ENCODE data around the gene RABEP2.

RABEP2 gene

GRCh38 chr16:28899882-28900590 lies 25.0 kb downstream of the RABEP2 start:
- Histone ChIP-seq H3F3A (ENCODE audit: low read depth) (no peaks in the 10 kb centered on the region), H3K9ac (ENCODE audit: low read depth, low read length, poor library complexity, severe bottlenecking) (no peak overlapping the region), H3K9me3 (ENCODE audit: insufficient read depth, low read depth, low read length) (no peaks in the 10 kb centered on the region), H3K27me3 (ENCODE audit: insufficient read depth, low read length, poor library complexity, severe bottlenecking) (no peaks in the 10 kb centered on the region), H3K79me2 (ENCODE audit: insufficient read depth, low read length) (no peaks in the 10 kb centered on the region), H2AFZ (ENCODE audit: low read length) (no peak overlapping the region), H3K4me1 (ENCODE audit: insufficient read depth, low read length, poor library complexity, severe bottlenecking) (no peaks in the 10 kb centered on the region), H4K20me1 (ENCODE audit: insufficient read depth, low read length, poor library complexity, severe bottlenecking) (no peaks in the 10 kb centered on the region), H3K36me3 (ENCODE audit: insufficient read depth, low read length) (no peaks in the 10 kb centered on the region), H3K4me2 (ENCODE audit: low read depth, low read length, poor library complexity, severe bottlenecking) (no peak overlapping the region), H3K9me2 (replicated peaks; ENCODE audit: low read depth, low read length) (no peaks in the 10 kb centered on the region), H3K4me3 (ENCODE audit: low read length, poor library complexity, severe bottlenecking) (no peak overlapping the region)
- TF ChIP-seq EZH2phosphoT487 (IDR thresholded peaks at IDR 0.05; ENCODE audit: borderline replicate concordance) = no peak
- TF ChIP-seq, protein P1, sequence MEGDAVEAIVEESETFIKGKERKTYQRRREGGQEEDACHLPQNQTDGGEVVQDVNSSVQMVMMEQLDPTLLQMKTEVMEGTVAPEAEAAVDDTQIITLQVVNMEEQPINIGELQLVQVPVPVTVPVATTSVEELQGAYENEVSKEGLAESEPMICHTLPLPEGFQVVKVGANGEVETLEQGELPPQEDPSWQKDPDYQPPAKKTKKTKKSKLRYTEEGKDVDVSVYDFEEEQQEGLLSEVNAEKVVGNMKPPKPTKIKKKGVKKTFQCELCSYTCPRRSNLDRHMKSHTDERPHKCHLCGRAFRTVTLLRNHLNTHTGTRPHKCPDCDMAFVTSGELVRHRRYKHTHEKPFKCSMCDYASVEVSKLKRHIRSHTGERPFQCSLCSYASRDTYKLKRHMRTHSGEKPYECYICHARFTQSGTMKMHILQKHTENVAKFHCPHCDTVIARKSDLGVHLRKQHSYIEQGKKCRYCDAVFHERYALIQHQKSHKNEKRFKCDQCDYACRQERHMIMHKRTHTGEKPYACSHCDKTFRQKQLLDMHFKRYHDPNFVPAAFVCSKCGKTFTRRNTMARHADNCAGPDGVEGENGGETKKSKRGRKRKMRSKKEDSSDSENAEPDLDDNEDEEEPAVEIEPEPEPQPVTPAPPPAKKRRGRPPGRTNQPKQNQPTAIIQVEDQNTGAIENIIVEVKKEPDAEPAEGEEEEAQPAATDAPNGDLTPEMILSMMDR (conservative IDR thresholded peaks at IDR 0.05; ENCODE audit: low read length) = no peak

DNA sequence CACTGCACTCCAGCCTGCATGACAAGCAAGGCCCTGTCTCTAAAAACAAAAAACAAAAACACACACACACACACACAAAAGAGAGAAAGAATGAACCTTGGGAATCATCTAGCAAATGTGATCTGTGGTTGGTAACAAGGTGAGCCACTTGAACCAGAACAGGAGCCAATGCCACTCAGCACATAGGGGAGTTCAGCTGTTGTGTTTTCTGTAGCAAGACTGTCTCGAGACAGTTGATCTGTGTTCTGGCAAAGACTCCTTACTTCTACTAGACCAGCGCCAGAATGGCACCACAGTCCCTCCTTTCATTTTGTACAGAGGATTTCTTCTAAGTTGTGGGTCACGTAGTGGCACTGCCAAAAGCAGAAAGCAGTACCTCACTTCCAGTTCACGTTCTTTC lies 26.1 kb downstream of the RABEP2 start:
- Histone ChIP-seq H2AFZ (ENCODE audit: low read length) (no peak overlapping the region), H3K4me1 (ENCODE audit: insufficient read depth, low read length, poor library complexity, severe bottlenecking) (no peaks in the 10 kb centered on the region), H3K4me3 (ENCODE audit: low read length, poor library complexity, severe bottlenecking) (no peak overlapping the region), H3K79me2 (ENCODE audit: insufficient read depth, low read length) (no peaks in the 10 kb centered on the region), H3F3A (ENCODE audit: low read depth) (no peaks in the 10 kb centered on the region), H3K9me3 (ENCODE audit: insufficient read depth, low read depth, low read length) (no peaks in the 10 kb centered on the region), H3K36me3 (ENCODE audit: insufficient read depth, low read length) (no peaks in the 10 kb centered on the region), H3K9me2 (replicated peaks; ENCODE audit: low read depth, low read length) (no peaks in the 10 kb centered on the region), H3K27me3 (ENCODE audit: insufficient read depth, low read length, poor library complexity, severe bottlenecking) (no peaks in the 10 kb centered on the region), H4K20me1 (ENCODE audit: insufficient read depth, low read length, poor library complexity, severe bottlenecking) (no peaks in the 10 kb centered on the region), H3K9ac (ENCODE audit: low read depth, low read length, poor library complexity, severe bottlenecking) (no peak overlapping the region), H3K4me2 (ENCODE audit: low read depth, low read length, poor library complexity, severe bottlenecking) (no peak overlapping the region)
- TF ChIP-seq, protein P1 (conservative IDR thresholded peaks at IDR 0.05; ENCODE audit: low read length) = no peak
- TF ChIP-seq EZH2phosphoT487 (IDR thresholded peaks at IDR 0.05; ENCODE audit: borderline replicate concordance) = no peak

GRCh38 chr16:28898266-28898665 lies 26.8 kb downstream of the RABEP2 start:
- Histone ChIP-seq H3K4me1 (ENCODE audit: insufficient read depth, low read length, poor library complexity, severe bottlenecking) (no peaks in the 10 kb centered on the region), H3K79me2 (ENCODE audit: insufficient read depth, low read length) (no peaks in the 10 kb centered on the region), H4K20me1 (ENCODE audit: insufficient read depth, low read length, poor library complexity, severe bottlenecking) (no peaks in the 10 kb centered on the region), H3F3A (ENCODE audit: low read depth) (no peaks in the 10 kb centered on the region), H3K36me3 (ENCODE audit: insufficient read depth, low read length) (no peaks in the 10 kb centered on the region), H2AFZ (ENCODE audit: low read length) (no peak overlapping the region), H3K4me3 (ENCODE audit: low read length, poor library complexity, severe bottlenecking) (no peak overlapping the region), H3K4me2 (ENCODE audit: low read depth, low read length, poor library complexity, severe bottlenecking) (no peak overlapping the region), H3K27me3 (ENCODE audit: insufficient read depth, low read length, poor library complexity, severe bottlenecking) (no peaks in the 10 kb centered on the region), H3K9ac (ENCODE audit: low read depth, low read length, poor library complexity, severe bottlenecking) (no peak overlapping the region), H3K9me2 (replicated peaks; ENCODE audit: low read depth, low read length) (no peaks in the 10 kb centered on the region), H3K9me3 (ENCODE audit: insufficient read depth, low read depth, low read length) (no peaks in the 10 kb centered on the region)
- TF ChIP-seq EZH2phosphoT487 (IDR thresholded peaks at IDR 0.05; ENCODE audit: borderline replicate concordance) = no peak
- TF ChIP-seq, protein P1 (conservative IDR thresholded peaks at IDR 0.05; ENCODE audit: low read length) = no peak
